Measurements from ENCODE around the gene DMBX1. TPM values are rescaled to one million over a fixed set of nuclear protein-coding genes. Genes with fewer than 3 reads are reported as not detected.

The DMBX1 gene
- total and polyA plus RNA-seq, 5 donors from 2014 or later: not detected

GRCh38 chr1:46538147-46538546, 48.5 kb downstream of the DMBX1 start:
- Mint-ChIP-seq H3K36me3 (no peaks in the 10 kb centered on the region), H3K27ac (no peak overlapping the region), H3K27me3 (peaks cover 19% of the 10 kb centered on the region), H3K9me3 (peaks cover 0 to 2% (median 0%) of the 10 kb centered on the region in 7 donors), H3K4me3 (no peak overlapping the region), H3K4me1 (peaks cover 0 to 6% (median 3%) of the 10 kb centered on the region in 4 donors)
- Histone ChIP-seq H3K27me3 (ENCODE audit: control insufficient read depth, insufficient read depth, low read length) (peaks cover 2% of the 10 kb centered on the region), H3K9me3 (ENCODE audit: control insufficient read depth in 2 of 2, low read length in 2 of 2) (no peaks in the 10 kb centered on the region), H3K4me1 (ENCODE audit: control insufficient read depth, insufficient read depth, low read length, poor library complexity, severe bottlenecking) (peaks cover 6% of the 10 kb centered on the region), H3K4me3 (ENCODE audit: low read depth, low read length) (no peak overlapping the region), H3K27ac (ENCODE audit: insufficient read depth, low read length, poor library complexity, severe bottlenecking) (no peak overlapping the region), H3K36me3 (ENCODE audit: control insufficient read depth, insufficient read depth, low read length) (no peaks in the 10 kb centered on the region)
- DNase-seq (no peak), ATAC-seq (ENCODE audit: low read depth in 2 of 2) (no peak)

Other genes starting within 250 kb of the DMBX1 start
- gene RAD54L, start 242.1 kb upstream of the DMBX1 start, total RNA-seq: 0.67 TPM
- gene RAD54L, start 242.1 kb upstream of the DMBX1 start, polyA plus RNA-seq: 1 to 10 TPM in 1 of 4 donors, under 1 TPM in 2, not detected in 1; 0.13 to 1.7 (median 0.16) TPM
- gene LRRC41, start 186.2 kb upstream of the DMBX1 start, total RNA-seq: 35.0 TPM
- 10 to 100 TPM; 45.8 to 51.3 (median 50.7) TPM for gene LRRC41, start 186.2 kb upstream of the DMBX1 start, polyA plus RNA-seq
- gene UQCRH, start 186.1 kb upstream of the DMBX1 start, total RNA-seq: 120 TPM
- gene UQCRH, start 186.1 kb upstream of the DMBX1 start, polyA plus RNA-seq: 100 to 1,000 TPM; 299 to 357 (median 342) TPM
- 33.4 TPM for gene NSUN4, start 149.0 kb upstream of the DMBX1 start, total RNA-seq
- 10 to 100 TPM; 10.8 to 19.6 (median 15.7) TPM for gene NSUN4, start 149.0 kb upstream of the DMBX1 start, polyA plus RNA-seq
- 7.3 TPM for gene FAAH, start 95.5 kb upstream of the DMBX1 start, total RNA-seq
- 1 to 10 TPM in 3 of 4 donors, under 1 TPM in 1; 0.86 to 2.2 (median 1.6) TPM for gene FAAH, start 95.5 kb upstream of the DMBX1 start, polyA plus RNA-seq
- not detected for gene KNCN, start 61.8 kb downstream of the DMBX1 start, total RNA-seq
- not detected for gene KNCN, start 61.8 kb downstream of the DMBX1 start, polyA plus RNA-seq
- 45.0 TPM for gene MKNK1, start 114.4 kb downstream of the DMBX1 start, total RNA-seq
- gene MKNK1, start 114.4 kb downstream of the DMBX1 start, polyA plus RNA-seq: 10 to 100 TPM; 15.8 to 17.2 (median 16.7) TPM
- 13.6 TPM for gene MOB3C, start 127.0 kb downstream of the DMBX1 start, total RNA-seq
- gene MOB3C, start 127.0 kb downstream of the DMBX1 start, polyA plus RNA-seq: 10 to 100 TPM in 2 of 4 donors, 1 to 10 TPM in 2; 6.4 to 16.0 (median 10.0) TPM
- 22.5 TPM for gene ATPAF1, start 178.5 kb downstream of the DMBX1 start, total RNA-seq
- gene ATPAF1, start 178.5 kb downstream of the DMBX1 start, polyA plus RNA-seq: 10 to 100 TPM; 74.7 to 89.3 (median 80.8) TPM
- not detected for gene TEX38, start 182.0 kb downstream of the DMBX1 start, total RNA-seq
- gene TEX38, start 182.0 kb downstream of the DMBX1 start, polyA plus RNA-seq: not detected
- gene EFCAB14, start 229.3 kb downstream of the DMBX1 start, total RNA-seq: 83.3 TPM
- 10 to 100 TPM; 81.2 to 88.9 (median 85.3) TPM for gene EFCAB14, start 229.3 kb downstream of the DMBX1 start, polyA plus RNA-seq